NCI-H1436 treated with DMSO at 0.1 percent for 48 hours (cell line): ENCODE data around the gene NME7.
"Not testable (repeated sequence)": the region's sequence is repeated elsewhere in the genome, so short reads cannot be mapped to it uniquely, and the experiment has no call there.

Source experiments
- DNase-seq: peaks from one replicate; lab custom pipeline; 2025; lab: John Stamatoyannopoulos, UW

Gene NME7, protein sequence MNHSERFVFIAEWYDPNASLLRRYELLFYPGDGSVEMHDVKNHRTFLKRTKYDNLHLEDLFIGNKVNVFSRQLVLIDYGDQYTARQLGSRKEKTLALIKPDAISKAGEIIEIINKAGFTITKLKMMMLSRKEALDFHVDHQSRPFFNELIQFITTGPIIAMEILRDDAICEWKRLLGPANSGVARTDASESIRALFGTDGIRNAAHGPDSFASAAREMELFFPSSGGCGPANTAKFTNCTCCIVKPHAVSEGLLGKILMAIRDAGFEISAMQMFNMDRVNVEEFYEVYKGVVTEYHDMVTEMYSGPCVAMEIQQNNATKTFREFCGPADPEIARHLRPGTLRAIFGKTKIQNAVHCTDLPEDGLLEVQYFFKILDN

DNA sequence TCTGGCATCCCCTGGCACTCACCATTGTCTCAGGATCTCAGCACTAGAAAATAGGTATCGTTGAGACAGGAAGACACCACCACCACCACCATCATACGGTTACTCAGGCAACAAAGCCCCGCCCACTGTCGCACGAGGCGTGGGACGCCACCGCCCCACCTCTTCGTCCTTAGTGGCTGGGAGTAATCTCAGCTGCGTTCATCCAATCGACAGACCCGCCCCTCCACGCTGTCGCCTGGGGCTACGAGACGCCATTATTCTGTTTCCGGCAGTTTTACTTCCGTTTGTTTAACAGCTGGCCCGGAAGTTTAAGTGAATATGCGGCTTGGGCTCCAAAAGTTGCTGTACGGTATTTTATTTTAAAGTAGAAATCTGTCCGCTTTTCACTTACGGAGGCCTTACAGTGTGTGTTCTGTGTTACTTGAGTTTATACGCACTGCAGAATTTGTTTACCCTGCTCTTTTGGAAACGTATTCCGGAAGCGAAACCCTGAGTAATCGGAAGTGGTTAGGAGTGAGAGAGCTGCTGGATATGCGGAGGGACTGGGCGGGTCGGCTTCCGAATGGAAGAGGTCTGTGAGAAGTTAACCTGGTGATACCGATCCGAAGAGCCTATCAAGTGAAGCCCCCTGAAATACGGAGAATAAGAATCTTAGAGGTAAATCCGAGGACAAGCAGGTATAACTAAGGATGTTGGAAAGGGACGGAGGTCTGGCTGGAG lies at the start of gene NME7, which contains the start of gene BLZF1:
Gene NME7 (minus strand): TSS at position 112 of the 720 bp plus-strand sequence. CDS start 87 bp downstream, at position 25.
Gene BLZF1 (plus strand): TSS at position 510 of the 720 bp plus-strand sequence. CDS start 1,328 bp downstream, outside the sequence.
- DNase-seq: peak; percentile 86

DNA sequence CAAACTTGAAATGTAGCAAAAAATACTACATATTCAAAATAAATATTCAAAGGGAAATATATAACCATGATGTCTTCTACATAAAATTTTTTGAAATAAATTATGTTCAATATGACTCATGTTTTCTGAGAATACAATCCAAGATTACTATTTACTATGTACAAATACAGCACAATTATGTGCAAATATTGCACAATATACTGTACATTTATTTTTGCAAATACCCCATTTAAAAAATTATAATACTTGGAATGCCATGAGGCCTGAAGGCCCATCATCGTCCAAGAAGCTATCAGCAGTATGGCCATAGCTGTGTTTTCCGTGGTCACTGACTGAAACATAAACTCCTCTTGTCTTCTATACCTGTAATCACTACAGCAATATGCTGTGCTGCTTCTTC lies 47.4 kb upstream of the NME7 start:
- DNase-seq: no peak

DNA sequence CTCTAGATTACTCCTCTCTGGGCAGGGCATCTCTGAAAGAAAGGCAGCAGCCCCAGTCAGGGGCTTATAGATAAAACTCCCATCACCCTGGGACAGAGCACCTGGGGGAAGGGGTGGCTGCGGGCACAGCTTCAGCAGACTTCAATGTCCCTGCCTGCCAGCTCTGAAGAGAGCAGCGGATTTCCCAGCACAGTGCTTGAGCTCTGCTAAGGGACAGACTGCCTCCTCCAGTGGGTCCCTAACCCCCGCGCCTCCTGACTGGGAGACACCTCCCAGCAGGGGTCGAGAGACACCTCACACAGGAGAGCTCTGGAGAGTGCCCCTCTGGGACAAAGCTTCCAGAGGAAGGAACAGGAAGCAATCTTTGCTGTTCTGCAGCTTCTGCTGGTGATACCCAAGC lies 40.7 kb upstream of the NME7 start:
- not testable (repeated sequence) for DNase-seq

DNA sequence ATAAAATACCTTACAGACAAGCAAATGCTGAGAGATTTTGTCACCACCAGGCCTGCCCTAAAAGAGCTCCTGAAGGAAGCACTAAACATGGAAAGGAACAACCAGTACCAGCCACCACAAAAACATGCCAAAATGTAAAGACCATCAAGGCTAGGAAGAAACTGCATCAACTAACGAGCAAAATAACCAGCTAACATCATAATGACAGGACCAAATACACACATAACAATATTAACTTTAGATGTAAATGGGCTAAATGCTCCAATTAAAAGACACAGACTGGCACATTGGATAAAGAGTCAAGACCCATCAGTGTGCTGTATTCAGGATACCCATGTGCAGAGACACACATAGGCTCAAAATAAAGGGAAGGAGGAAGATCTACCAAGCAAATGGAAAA lies 35.0 kb upstream of the NME7 start:
- not testable (repeated sequence) for DNase-seq

DNA sequence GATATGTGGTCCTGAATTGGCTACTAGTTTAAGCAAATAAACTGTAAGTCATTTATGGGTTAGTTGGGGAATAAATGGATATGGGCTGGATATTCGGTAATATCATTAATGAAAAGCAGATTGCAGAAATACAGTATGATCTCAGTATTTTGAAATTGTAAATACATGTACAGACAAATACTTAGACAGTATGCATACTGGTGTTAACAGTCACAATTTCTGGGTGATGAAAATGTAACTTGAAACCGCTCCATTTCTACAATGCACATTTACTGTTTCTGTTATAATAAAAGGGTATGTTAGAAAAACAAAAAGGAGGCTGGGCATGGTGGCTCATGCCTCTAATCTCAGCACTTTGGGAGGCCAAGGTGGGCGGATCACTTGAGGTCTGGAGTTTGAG lies 28.4 kb upstream of the NME7 start:
- no peak for DNase-seq

DNA sequence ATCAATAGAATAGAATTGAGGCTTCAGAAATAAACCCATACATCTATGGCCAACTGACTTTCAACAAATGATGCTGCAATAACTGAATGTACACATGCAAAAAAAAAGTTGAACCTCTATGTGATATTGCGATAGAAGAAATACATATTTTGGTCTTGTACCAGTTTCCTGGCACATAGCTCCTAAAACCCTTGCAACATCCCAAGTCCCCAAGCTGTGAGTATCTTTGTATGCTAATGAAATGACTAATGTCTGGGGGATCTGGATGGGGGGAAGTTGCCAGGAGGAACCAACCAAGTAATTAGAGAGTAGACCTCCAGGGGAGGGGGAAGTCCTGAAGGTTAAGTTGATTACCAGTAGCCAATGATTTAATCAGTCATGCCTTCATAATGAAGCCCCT lies 24.8 kb upstream of the NME7 start:
- no peak for DNase-seq

DNA sequence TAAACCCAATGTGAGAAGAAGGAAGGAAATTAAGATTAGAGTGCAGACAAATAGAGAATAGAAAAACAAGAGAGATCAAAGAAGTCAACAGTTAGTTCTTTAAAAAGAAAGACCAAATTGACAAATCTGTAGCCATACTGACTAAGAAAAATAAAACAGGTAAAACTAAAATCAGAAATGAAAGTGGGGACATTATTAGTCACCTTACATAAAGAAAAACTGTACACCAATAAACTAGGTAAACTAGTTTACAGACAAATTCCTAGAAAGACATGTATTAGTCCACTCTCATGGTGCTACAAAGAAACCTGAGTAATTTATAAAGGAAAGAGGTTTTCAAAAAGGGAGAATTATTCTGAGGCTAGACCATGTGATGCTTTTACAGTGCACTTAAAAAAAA lies 22.7 kb upstream of the NME7 start:
- DNase-seq: no peak

DNA sequence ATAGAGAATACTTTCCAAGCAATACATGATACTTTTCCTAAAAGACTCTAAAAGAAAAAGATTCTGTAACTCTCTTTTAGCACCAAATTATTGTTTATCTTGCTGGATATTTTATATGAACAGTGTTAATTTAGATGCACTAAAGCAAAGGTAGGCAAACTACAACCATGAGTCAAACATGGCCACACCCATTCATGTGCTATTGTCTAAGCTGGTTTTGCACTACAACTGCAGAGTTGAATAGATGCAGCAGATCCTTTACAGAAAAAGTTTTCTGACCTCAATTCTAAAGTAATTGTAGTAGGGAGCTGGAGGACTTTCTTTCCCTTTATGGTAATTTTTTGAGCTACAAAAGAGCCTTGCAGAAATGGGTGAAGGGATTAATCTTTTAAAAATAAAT lies 19.8 kb upstream of the NME7 start:
- DNase-seq: no peak

DNA sequence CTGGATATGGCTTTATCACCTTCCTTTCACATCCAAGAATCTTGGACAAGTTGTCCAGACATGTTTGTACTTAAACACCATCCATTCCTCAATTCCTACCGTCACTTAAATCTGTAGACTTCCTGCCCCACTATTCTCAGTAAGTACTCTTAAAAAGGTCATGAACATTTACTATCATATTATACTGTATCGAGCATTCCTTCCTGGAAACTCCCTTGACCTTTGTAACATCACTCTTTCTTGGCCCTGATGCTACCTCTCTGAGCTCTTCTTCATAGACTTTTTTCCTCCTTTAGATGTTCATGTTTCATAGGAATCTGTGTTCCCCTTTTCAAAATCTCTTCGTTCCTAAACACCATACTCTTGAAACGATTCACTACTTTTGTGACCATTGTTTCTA lies 15.9 kb upstream of the NME7 start:
- no peak for DNase-seq

DNA sequence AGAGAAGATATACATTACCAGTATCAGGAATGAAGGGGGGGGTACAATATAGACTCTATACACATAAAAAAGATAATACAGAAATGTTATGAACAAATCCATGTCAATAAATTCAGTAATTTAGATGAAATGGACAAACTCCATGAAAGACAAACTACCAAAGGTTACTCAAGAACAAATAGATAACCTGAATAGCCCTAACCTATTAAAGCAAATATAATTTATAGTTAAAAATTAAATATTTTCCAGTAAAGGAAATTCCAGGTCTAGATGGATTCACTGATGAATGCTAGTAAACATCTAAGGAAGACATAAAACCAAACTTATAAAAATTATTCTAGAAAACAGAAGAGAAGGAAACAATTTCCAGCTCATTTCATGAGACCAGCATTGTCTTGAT lies 13.6 kb upstream of the NME7 start:
- DNase-seq: no peak

DNA sequence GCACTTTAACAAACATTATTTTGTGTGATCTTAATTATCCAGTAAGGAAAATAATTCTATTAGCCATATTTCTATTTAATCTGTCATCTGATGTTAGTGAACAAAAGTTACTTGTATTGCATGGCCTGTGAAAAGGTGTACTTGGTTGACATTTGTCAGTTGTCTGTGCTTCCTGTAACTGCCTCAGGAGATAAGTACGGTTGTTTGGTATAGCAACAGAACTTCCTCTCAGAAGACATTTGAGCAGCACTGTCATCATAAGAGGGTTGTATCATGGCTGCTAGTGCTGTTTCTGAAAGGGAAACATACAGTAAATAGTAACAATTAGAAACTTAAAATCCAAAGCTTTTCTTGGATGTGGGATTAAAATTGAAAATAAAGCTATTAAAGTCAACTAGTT lies 3.8 kb upstream of the NME7 start:
- DNase-seq: no peak

DNA sequence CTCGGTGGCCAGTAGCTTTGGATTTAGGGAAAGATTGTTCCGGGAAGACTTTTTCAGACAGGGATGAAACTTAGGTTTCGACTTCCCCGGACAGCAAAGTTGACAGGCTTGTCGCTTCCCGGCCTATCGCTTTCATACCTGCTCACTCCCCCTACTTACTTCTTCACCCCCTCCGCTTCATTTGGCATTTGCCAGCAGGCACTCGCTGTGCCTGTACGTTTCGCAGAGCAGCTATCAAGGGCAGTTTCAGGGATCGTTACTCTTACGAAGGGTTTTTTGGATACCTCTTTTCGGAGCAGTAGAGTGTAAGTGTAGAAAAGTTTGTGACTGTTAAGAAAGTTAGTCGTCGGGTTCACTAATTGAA lies 791 bp upstream of the NME7 start:
- DNase-seq: no peak

DNA sequence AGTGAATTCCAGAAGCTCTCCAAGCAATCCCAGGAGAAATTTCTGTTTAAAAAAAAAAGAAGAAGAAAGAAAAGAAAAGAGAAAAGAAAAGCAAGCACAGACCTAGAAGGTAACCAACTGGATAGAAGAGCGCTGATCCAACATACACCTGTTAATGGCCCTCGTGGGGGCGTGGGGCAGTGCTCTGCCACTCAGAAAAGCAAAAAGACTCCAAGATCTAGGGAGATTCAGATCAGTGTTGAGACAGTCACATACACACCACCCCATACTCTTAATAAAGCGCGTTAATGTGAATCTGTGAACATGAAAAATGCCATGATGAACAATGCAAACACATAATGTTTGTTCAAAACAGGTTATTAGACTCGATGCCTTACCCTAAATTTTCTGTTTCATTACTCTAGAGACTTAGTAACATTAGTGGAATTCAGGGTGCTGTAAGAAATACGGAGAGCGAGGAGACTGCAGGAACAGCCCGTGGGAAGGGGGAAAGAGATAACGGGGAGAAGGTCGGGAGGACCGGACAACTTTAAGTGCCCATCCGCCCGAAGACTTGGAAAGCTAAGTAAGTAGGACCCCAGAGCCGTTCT lies 406 bp downstream of the NME7 start:
- DNase-seq: no peak

DNA sequence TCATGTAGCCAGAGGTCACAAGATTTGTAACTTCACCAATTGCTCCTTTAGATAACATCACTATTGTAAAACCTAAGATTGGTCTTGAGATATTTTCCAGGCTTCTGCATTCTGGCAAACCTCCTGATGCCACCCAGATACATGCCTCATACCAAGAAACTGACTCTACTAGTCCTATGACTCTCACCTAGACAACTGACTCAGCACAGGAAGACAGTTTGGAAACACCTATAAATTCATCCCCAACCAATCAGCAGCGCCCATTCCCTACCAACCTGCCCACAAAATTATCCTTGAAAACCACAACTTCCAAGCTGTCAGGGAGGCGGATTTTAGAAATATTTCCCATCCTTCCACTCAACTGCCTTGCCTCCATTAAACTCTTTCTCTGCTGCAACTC lies 2.6 kb downstream of the NME7 start:
- DNase-seq: no peak

DNA sequence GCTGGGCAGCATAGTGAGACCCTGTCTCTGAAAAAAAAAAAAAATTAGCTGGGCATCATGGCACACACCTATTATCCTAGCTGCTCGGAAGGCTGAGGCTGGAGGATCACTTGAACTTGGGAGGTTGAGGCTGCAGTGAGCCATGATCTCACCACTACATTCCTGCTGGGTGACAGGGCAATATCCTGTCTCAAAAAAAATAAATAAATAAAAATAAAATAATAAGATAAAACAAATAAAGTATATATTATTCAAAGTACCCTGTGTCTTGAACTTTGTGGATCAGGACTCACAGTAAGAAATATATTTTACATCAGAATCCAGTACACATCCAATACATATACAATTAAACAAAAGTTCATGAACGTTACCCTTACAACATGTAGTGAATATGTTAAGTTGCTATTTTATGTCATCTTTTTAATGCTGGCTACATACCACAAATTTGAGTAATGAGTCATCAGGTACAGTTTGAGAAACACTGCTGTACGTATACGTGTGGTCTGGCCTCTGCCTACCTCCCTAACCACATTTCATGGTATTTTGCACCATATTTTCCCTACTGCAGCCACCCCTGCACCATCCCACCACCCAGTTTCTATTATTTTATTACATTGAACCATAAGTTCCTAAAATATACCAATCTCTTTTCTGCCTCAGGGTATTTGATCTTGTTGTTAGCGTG lies 4.4 kb downstream of the NME7 start:
- DNase-seq: no peak

DNA sequence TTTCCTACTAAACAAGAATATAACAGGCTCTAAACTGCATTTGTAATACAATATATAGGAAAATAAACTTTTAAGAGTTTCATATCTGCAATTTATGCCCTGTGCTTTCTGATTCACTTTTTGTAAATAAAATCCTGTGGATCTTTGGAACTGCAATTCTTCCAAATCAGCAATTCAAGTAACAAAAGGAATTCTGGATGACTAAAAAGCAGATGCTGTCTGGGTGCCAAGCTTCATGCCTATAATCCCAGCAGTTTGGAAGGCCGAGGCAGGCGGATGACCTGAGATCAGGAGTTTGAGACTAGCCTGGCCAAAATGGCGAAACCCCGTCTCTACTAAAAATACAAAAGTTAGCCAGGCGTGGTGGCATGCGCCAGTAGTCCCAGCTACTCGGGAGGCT lies 6.3 kb downstream of the NME7 start:
- no peak for DNase-seq

DNA sequence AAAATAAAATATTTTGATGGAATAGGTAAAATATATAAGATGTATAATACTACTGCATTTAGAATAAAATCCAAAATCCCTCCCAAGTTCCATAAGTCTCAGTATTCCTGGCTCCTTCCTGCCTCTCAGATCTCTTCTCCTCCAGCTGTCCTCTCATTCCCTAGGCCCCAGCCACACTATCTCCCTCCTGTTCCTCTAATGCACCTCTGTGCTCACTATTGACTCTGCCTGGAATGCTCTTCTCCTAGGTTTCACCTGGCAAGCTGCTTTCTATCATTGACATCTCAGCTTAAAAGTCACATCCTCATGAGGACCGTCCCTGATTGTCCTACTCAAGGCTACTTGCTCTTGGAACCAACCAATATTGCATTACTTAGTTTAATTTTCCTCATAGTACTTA lies 7.2 kb downstream of the NME7 start:
- no peak for DNase-seq

DNA sequence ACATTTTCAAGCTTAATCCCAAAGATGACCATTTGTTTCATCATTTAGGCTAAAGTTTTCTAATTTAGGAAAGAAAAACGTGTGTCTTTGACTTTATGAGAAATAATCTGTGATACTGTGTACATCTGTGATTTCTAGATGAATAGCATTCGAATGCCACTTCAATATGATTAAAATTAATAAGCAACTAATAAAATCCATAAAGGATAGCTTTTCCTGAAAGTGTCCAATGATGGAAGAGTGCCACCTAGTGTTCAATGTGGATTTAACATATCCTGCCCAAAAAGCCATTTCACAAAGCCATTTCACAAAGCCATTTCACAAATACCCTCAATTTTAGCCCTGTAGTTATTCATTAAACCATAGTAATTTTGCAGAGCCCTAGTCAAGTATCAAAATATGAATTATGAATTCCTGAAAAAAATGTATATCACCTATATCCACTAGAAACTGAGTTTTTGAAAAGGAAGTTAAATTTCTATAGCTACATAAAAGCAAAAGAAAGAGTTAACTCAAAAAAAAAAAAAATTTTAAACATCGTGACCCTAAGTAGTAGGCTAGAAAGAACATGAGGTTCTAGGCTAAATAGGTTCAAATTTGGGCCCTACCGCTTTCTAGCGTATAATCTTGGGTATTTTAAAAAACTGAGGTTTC lies 19.1 kb downstream of the NME7 start:
- no peak for DNase-seq

DNA sequence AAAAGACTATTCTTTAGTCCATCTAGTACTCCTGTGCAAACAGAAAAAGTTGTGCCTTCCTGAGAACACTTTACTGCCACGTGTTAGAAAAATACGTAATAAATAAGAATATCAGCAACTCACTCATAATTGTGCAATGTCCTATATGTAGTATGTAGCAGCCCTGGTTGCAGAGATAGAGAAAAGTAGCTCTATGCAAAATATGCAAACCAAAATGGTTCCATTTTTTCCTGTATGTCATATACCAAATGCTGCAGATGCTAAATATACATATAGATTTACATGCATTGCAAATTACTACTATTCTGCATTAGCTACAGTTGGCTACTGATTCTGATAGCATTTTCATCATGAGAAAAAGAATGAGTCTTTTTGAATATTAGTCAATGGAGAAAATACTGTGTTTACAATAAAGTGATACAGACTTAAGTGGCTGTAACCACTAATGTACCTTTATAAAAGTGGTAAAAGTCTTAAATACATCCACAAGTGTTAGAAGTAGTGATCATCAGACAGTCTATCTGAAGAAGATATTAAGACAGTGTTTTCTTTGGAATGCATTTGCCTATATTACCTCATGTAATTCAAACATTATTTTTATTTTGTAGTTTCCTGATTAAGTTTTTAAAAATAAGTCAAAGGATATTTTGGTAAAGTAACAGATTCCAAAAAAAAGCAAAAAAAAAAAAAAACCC lies 19.8 kb downstream of the NME7 start:
- no peak for DNase-seq

DNA sequence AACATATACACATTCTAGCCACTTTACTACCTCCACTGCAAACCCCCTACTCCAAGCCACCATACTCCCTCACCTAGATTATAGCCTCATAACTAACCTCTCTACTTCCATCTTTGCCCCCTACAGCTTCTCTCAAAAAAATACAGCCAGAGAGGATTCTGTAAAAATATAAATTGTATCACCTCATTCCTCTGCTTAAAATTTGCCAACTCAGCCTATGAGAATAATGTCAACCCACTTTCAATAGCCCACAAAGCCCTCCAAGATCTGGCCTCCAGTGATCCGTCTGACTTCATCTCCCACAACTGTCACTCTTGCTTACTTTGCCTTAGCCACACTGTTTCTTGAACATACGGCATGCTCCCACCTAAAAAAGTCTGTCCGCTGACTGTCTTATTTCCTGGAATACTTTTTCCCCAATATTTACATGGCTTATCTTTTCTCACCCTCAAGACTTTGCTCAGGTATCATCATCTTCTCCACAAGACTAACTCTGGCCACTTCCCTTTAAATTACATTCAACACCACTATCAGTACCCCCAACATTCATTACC lies 21.5 kb downstream of the NME7 start:
- no peak for DNase-seq

DNA sequence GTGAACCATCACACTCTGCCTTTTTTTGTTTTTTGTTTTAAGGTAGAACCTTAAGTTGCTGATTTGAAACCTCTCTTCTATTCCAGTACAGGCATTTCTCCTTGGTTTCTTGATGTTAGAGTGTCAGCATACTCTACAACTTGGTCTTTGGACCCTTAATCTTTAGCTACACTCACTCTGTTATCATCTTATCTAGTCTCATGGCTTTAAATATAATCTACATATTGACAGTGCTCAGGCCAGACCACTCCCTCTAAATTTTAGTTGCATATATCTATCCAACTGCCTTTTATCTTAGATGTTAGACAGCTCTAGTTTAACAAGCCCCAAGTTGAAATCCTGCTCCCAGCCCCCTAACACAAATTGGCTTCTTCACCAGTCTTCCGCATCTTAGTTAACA lies 22.1 kb downstream of the NME7 start:
- DNase-seq: no peak
